Mammary epithelial cell (primary cell): Measurements from ENCODE around the gene ME2.

Experiments
- EZH2 ChIP-seq: IDR thresholded peaks from 2 replicates; pipeline ENCODE4 v1.6.1; 2012; ENCODE audit warnings: low read length, inconsistent platforms, borderline replicate concordance
- TF ChIP-seq, protein P1 (sequence below), 2 donors: IDR thresholded peaks in 1 of 2; conservative IDR thresholded peaks in 1 of 2; 2 replicates each; pipeline ENCODE4 v1.5.1; 2011 to 2012; ENCODE audit warnings: inconsistent platforms in 2 of 2, low read length in 2 of 2, mild to moderate bottlenecking in 2 of 2, control low read depth in 1 of 2, low read depth in 1 of 2; ENCODE audit not compliant: insufficient read depth in 1 of 2; ENCODE audit errors: extremely low read depth in 1 of 2

GRCh38 chr18:50902797-50903196 lies 23.9 kb downstream of the ME2 start:
- TF ChIP-seq, protein P1, sequence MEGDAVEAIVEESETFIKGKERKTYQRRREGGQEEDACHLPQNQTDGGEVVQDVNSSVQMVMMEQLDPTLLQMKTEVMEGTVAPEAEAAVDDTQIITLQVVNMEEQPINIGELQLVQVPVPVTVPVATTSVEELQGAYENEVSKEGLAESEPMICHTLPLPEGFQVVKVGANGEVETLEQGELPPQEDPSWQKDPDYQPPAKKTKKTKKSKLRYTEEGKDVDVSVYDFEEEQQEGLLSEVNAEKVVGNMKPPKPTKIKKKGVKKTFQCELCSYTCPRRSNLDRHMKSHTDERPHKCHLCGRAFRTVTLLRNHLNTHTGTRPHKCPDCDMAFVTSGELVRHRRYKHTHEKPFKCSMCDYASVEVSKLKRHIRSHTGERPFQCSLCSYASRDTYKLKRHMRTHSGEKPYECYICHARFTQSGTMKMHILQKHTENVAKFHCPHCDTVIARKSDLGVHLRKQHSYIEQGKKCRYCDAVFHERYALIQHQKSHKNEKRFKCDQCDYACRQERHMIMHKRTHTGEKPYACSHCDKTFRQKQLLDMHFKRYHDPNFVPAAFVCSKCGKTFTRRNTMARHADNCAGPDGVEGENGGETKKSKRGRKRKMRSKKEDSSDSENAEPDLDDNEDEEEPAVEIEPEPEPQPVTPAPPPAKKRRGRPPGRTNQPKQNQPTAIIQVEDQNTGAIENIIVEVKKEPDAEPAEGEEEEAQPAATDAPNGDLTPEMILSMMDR (conservative IDR thresholded peaks at IDR 0.05 in 1 of 2, IDR thresholded peaks at IDR 0.05 in 1 of 2; ENCODE audit: extremely low read depth in 1 of 2, insufficient read depth in 1 of 2, low read depth in 1 of 2, low read length in 2 of 2): no peak
- no peak for TF ChIP-seq EZH2
